NCI-H1436 (cell line): ENCODE measurements around the gene ATP6V1E1.
"Not testable (repeated sequence)": the region's sequence is repeated elsewhere in the genome, so short reads cannot be mapped to it uniquely, and the experiment has no call there.

Experiments used
- DNase-seq: peaks from one replicate; lab custom pipeline; 2025; lab: John Stamatoyannopoulos, UW

Gene ATP6V1E1

GRCh38 chr22:17628406-17629172 lies at the start of gene ATP6V1E1:
Gene ATP6V1E1, minus strand, starts transcription at chr22:17628749. Its CDS starts 114 bp downstream, at chr22:17628635.
- DNase-seq, result peak; percentile 92

DNA sequence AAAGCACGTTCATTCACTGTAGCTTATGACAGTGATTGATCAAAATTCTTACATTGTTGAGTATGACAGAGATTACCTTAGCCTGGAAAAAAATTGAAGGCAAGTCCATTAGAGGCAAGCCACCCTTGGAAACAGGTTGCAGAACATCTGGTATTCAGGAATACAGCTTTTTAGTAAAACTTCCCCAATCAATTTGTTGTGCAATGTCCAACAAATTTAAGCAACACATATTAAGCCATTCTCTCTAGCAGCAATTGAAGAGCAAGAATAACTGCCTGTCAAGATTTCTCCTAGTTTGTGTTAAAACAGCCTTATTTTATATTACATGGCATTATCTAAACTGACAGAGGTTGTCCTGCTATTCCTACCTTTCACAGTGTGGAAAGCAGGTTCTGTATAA lies 47.0 kb upstream of the ATP6V1E1 start:
- DNase-seq, result no peak

- no peak for DNase-seq
Observed at GRCh38 chr22:17674152-17674551, 45.6 kb upstream of the ATP6V1E1 start.

GRCh38 chr22:17672417-17672991 lies 44.0 kb upstream of the ATP6V1E1 start:
- DNase-seq, result no peak

- not testable (repeated sequence) for DNase-seq
Observed at GRCh38 chr22:17671521-17672092, 43.1 kb upstream of the ATP6V1E1 start.

DNA sequence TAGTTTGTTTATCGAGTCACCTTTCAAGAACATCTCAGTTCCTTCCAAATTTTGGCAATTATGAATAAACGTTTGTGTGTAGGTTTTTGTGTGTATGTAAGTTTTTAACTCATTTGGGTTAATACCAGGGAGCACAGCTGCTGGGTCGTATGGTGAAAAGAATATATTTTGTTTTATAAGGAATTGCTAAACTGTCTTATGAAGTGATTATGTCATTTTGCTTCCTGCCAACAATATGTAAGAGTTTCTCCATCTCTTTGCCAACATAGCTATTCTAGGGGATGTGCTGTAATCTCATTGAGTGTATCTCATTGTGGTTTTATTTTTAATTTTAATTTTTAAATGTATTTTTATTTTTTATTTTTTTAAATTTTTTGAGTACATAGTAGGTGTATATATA lies 37.3 kb upstream of the ATP6V1E1 start:
- DNase-seq, result no peak

DNA sequence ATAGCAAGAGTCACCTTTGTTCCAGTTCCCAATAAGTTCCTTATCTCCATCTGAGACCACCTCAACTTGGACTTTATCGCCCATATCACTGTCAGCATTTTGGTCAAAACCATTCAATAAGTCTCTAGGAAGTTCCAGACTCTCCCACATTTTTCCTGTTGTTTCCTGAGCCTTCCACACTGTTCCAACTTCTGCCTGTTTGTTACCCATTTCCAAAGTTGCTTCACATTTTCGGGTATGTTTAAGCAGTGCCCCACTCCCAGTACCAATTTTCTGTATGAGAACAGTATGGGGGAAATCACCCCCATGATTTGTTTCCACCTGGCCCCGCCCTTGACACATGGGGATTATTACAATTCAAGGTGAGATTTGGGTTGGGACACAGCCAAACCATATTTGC lies 36.7 kb upstream of the ATP6V1E1 start:
- no peak for DNase-seq

DNA sequence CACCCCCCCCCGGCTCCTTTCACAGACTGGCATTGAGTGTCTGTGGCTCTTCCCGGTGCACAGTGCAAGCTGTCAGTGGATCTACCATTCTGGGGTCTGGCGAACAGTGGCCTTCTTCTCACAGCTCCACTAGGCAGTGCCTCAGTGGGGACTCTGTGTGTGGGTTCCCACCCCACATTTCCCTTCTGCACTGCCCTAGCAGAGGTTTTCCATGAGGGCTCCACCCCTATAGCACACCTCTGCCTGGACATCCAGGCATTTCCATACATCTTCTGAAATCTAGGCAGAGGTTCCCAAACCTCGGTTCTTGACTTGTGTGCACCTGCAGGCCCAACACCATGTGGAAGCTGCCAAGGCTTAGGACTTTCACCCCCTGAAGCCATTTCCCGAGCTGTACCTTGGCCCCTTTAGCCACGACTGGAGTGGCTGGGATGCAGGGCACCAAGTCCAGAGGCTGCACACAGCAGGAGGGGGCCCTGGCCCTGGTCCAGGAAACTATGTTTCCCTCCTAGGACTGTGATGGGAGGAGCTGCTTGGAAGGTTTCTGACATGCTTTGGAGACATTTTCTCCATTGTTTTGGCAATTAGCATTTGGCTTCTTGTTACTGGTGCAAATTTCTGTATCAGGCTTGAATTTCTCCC lies 36.0 kb upstream of the ATP6V1E1 start:
- no peak for DNase-seq

GRCh38 chr22:17656870-17657395 lies 28.4 kb upstream of the ATP6V1E1 start:
- DNase-seq, result no peak

GRCh38 chr22:17655289-17655688 lies 26.7 kb upstream of the ATP6V1E1 start:
- no peak for DNase-seq

GRCh38 chr22:17648569-17648968 lies 20.0 kb upstream of the ATP6V1E1 start:
- DNase-seq, result no peak

DNA sequence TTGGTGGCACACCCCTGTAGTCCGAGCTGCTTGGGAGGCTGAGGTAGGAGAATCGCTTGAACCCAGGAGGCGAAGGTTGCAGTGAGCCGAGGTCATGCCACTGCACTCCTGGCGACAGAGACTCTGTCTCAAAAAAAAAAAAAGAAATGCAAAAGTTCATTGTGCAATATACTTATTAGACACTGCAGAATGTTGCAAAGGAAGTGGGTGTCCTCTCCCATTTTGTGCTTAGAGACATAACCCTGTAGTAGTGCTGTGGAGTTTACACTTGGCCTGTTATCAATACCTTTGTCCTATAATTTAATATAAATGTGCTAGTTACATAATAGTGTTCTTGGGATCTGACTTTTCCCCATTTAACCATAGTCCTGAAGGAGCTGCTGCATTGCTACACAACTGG lies 19.4 kb upstream of the ATP6V1E1 start:
- no peak for DNase-seq

DNA sequence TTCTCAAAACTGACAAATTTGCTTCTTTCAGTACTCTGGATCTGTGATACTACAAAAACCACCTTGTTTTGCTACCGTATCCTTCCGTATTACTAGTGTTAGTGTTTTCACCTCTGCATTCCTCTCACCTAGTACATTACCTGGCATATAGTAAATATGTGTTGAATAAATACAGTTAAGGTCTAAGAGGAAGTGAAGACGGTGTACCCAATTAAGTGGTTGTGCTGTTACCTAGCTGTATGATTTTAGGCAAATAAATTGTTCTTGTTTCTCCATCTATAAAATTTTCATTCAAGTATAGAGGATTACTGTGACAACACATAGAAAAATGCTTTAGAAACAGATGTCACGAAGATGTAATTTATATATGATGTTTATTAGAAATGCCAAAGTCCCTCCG lies 18.9 kb upstream of the ATP6V1E1 start:
- no peak for DNase-seq

DNA sequence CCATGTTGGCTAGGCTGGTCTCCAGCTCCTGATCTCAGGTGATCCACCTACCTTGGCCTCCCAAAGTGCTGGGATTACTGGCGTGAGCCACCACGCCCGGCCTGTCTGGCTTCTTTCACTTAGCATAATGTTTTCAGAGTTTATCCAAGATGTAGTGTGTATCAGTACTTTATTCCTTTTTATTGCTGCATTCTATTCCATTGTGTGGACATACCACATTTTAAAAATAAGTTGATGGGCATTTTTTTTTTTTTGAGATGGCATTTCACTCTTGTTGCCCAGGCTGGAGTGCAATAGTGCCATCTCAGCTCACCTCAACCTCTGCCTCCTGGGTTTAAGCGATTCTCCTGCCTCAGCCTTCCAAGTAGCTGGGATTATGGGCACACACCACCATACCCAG lies 13.8 kb upstream of the ATP6V1E1 start:
- DNase-seq, result not testable (repeated sequence)

DNA sequence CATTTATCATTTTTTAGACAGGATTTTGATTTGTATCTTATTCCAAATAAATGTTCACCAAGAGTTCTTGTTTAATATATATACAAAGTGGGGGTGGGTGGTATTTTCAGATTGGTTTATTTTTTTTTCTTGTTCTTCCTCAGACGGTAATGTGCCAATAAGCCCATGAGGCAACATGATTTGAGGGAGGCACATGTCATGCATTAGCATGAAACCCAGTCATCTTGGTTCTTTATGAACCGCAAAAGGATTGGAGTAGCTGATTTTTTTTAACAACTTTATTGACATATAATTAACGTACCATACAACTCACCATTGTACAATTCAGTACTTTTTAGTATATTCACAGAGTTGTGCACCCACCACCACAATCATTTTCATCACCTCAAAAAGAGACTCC lies 12.7 kb upstream of the ATP6V1E1 start:
- DNase-seq, result no peak

DNA sequence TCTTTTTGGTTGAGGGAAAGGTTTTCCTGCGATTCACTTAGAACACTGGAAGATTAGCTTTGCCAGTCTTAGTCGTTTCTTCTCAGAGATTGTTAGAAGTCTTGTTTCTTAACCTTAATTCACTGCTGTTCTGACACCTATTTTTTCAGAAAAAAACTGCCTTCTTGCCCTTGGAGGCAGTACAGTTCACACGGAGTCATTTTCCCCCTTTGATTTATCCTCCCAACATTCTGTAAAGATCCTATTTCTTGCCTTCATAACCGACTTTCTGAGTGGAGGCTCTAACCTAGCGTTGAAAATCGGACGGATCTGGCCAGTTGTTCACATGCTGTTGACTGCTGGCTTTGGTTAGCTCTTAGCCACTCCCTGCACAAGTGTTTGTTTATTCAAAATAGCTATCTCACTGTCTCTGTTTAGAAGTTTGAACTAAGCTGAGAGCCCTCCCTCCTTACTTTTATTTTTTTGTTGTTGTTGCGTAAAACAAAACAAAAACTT lies 10.7 kb upstream of the ATP6V1E1 start:
- no peak for DNase-seq

DNA sequence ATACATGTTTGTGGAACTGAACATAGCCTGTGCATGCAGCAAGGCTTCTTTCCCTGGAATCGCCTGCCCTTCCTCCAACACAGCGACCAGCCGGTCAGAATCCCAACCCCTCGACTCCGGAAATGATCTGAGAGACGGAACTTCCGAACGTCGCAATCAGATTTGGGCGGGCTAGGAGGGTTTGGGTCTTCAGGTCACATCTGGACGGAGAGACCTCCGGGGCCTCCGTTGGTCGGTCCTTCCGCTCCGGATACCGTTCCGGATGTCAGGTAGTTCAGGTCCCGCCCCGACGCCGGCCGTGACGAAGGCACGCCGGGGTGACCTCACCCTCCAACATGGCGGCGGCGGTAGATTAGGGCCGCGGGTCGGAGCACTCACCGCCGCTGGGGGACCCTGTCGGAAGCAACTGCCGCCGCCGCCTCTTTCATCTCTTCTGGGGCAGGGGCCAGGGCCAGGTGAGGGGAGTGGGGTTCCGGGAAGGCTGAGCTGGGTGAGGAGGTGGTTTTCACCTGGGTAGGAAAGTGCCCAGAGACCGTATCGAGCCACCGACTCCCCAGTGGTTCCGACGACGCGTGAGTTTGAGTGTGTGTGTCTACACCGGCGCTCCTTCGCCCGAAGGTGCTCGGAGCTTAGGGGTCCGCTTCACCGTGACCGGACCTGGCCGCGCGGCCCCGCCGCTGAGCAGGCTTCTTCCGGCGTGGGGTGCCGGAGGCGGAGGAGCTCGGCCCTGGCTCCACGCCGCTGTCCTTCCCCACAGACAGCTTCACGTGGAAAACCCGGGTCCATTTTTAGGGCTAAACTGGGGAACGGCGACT lies 10.1 kb upstream of the ATP6V1E1 start, which contains the start of gene BCL2L13:
BCL2L13 (plus strand) TSS at position 326 of the 815 bp plus-strand sequence. CDS start 16,955 bp downstream, outside the sequence.
- peak; percentile 84 for DNase-seq

DNA sequence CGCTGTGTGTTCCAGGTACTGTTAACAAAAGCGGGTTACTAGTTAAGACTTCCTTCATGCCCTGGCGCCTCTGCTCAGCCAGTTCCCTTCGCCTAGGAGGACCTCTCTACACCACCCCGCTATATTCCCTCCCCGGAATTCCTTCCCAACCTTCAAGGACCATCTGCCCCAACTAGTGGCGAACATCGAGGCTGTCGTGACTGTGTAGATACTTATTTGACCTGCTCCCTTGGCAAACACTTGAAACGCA lies 9.6 kb upstream of the ATP6V1E1 start:
- no peak for DNase-seq

DNA sequence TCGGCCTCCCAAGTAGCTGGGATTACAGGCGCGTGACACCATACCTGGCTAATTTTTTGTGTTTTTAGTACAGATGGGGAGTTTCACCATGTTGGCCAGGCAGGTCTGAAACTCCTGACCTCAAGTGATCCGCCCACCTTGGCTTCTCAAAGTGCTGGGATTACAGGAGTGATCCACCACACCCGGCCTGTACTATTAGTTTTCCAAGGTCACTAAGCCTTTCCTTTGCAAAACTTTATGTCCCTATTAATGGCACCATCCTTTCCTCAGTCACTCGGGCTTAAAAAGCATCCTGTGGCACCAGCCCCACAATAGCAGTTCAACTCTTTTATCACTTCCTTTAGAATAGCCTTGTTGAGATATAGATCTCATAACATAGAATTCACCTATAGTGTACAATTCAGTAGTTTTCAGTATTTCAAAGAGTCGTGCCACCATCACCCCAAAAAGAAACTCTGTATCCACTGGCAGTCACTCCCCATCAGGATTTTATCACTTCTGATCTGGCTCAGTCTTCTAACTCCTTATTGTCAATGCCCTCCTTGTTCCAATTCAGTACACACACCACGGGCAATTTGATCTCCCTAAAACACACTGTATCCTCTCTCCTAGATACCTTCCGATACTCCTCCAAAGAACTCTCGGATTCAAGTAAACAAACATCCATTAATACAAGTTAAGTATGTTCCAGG lies 9.1 kb upstream of the ATP6V1E1 start:
- no peak for DNase-seq

- not testable (repeated sequence) for DNase-seq
Observed at GRCh38 chr22:17636850-17637249, 8.3 kb upstream of the ATP6V1E1 start.

GRCh38 chr22:17634696-17635095 lies 6.1 kb upstream of the ATP6V1E1 start:
- DNase-seq, result no peak
